ENCODE measurements around the gene PNPLA7.

Gene PNPLA7

GRCh38 chr9:137435381-137435891 lies 114.8 kb downstream of the PNPLA7 start:
- Histone ChIP-seq H3K4me3 (ENCODE audit: low read depth, low read length) (no peak overlapping the region), H3K27ac (no peak overlapping the region), H3K9me3 (ENCODE audit: severe bottlenecking) (no peaks in the 10 kb centered on the region), H3K36me3 (no peaks in the 10 kb centered on the region), H3K27me3 (ENCODE audit: insufficient read depth, low read depth, severe bottlenecking) (no peaks in the 10 kb centered on the region)
- TF ChIP-seq CTCF (IDR thresholded peaks at IDR 0.05; ENCODE audit: low read depth, low read length), result no peak
- DNase-seq, result no peak

GRCh38 chr9:137434498-137435380 lies 115.5 kb downstream of the PNPLA7 start:
- DNase-seq, result no peak
- Histone ChIP-seq H3K4me3 (ENCODE audit: low read depth, low read length) (no peak overlapping the region), H3K9me3 (ENCODE audit: severe bottlenecking) (no peaks in the 10 kb centered on the region), H3K27ac (no peak overlapping the region), H3K36me3 (no peaks in the 10 kb centered on the region), H3K27me3 (ENCODE audit: insufficient read depth, low read depth, severe bottlenecking) (no peaks in the 10 kb centered on the region)
- TF ChIP-seq CTCF (IDR thresholded peaks at IDR 0.05; ENCODE audit: low read depth, low read length), result no peak

GRCh38 chr9:137433916-137434431 lies 116.2 kb downstream of the PNPLA7 start:
- Histone ChIP-seq H3K4me3 (ENCODE audit: low read depth, low read length) (no peak overlapping the region), H3K27ac (no peak overlapping the region), H3K9me3 (ENCODE audit: severe bottlenecking) (no peaks in the 10 kb centered on the region), H3K36me3 (no peaks in the 10 kb centered on the region), H3K27me3 (ENCODE audit: insufficient read depth, low read depth, severe bottlenecking) (no peaks in the 10 kb centered on the region)
- TF ChIP-seq CTCF (IDR thresholded peaks at IDR 0.05; ENCODE audit: low read depth, low read length), result no peak
- DNase-seq, result no peak

GRCh38 chr9:137433349-137433915 lies 116.8 kb downstream of the PNPLA7 start:
- H3K27me3 ChIP-seq (ENCODE audit: insufficient read depth, low read depth, severe bottlenecking), result no peaks in the 10 kb centered on the region
- H3K27ac ChIP-seq, result no peak overlapping the region
- H3K4me3 ChIP-seq (ENCODE audit: low read depth, low read length), result no peak overlapping the region
- DNase-seq, result no peak
- H3K9me3 ChIP-seq (ENCODE audit: severe bottlenecking), result no peaks in the 10 kb centered on the region
- no peak for TF ChIP-seq CTCF (IDR thresholded peaks at IDR 0.05; ENCODE audit: low read depth, low read length)
- no peaks in the 10 kb centered on the region for H3K36me3 ChIP-seq

GRCh38 chr9:137432687-137433348 lies 117.4 kb downstream of the PNPLA7 start:
- no peak for DNase-seq
- Histone ChIP-seq H3K27ac (no peak overlapping the region), H3K9me3 (ENCODE audit: severe bottlenecking) (no peaks in the 10 kb centered on the region), H3K36me3 (no peaks in the 10 kb centered on the region), H3K27me3 (ENCODE audit: insufficient read depth, low read depth, severe bottlenecking) (no peaks in the 10 kb centered on the region), H3K4me3 (ENCODE audit: low read depth, low read length) (no peak overlapping the region)
- TF ChIP-seq CTCF (IDR thresholded peaks at IDR 0.05; ENCODE audit: low read depth, low read length), result no peak
